GM19463 (cell line): ENCODE measurements around the gene METTL25.

ENCODE experiments used
- ATAC-seq: cut with Tn5 transposase; IDR thresholded peaks from one replicate; pipeline ENCODE4 v1.9.1; 2021; ENCODE audit warnings: mild to moderate bottlenecking, moderate library complexity; ENCODE audit not compliant: unreplicated experiment

METTL25 gene

DNA sequence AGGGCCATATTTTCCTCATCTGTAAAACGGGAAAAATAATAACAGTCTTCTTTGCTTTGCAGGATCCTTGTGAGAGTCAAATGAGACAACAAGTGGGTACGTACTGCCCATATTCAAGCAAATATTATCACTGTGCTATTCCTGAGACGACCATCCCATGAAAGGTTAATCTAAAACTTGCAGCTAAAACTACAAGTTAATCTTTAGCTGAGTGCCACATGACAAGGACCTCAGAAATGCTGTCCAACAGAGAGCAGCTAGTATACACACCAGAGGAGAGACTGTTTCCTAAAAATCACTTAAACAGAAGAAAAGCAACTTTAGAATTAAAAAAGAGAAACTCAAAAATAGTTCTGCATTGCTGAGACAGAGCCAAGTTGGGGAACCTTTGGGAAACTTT, 165.7 kb downstream of the METTL25 start:
- peak; percentile 90 for ATAC-seq

- ATAC-seq, result no peak
These were observed 166.3 kb downstream of the METTL25 start for GRCh38 chr12:82524641-82525040.

DNA sequence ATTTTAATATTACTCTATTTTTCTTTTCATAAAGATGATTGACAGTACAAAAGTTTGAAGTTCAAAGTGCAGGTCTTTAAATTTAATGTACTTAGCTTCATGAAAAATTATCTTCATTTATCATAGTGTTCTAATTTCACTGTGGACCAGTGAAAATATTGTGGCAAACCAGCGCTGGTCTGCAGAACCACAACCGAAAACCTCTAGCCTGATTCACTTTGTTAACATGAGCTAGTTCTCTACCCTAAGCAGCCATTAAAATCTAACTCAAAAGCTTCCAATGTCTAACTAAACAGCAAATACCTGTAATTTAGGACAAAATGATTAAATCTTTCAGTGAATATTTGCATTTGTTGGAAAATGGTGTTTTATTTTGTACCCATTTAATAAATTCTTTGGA, 167.3 kb downstream of the METTL25 start:
- no peak for ATAC-seq

DNA sequence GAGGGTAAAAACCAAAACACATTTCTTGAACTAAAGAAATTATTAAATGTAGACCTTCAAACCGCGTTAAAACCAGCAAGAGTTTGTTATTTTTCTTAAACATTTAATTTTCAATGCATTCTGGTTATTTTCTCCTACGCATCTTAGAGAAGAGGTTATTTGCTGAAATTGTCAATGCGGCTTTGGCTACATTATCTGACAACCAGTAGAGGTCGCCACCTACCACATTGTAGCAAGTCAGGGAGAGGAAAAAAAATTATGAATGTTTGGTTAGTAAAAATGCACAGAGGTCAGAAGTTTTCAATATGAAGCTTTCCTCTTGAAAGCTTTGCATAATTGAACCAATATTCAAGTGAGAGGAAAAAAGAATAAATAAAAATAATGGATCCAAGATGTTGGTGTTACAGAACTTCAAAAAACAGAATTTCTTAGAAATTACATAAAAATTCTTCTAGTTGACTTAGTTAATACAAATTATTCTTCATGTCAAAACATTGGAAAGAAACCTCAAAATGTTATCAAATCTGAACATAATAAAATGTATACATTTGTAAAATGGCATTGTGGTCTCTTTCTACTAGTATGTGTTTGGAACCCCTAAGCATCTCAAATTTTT, 168.9 kb downstream of the METTL25 start:
- peak; percentile 43 for ATAC-seq
